ENCODE measurements around the gene SLC8A1. TPM values are rescaled to one million over a fixed set of nuclear protein-coding genes. Genes with fewer than 3 reads are reported as not detected.

SLC8A1 gene
- total RNA-seq, 1 donor from 2014 or later: 6.0 TPM

DNA sequence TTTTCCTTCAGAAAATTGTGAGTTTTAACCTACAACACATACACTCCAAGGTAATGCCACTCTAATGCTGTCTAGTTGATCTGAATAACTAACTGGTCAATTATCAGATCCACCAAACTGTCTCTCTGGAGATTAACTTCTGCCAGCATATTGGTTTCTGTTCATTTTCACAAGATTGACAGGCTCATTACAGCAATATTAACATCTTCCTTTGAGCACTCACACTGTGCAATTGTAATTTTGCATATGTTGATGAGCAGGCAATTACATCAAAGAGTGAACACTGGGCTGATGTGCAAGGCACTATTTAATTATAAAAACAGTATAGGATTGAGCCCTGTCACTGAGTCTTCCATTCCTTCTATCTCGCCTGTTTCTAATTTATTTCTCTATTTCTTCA, 197.3 kb downstream of the SLC8A1 start:
- DNase-seq (ENCODE audit: low spot score): no peak
- no peak for ATAC-seq

DNA sequence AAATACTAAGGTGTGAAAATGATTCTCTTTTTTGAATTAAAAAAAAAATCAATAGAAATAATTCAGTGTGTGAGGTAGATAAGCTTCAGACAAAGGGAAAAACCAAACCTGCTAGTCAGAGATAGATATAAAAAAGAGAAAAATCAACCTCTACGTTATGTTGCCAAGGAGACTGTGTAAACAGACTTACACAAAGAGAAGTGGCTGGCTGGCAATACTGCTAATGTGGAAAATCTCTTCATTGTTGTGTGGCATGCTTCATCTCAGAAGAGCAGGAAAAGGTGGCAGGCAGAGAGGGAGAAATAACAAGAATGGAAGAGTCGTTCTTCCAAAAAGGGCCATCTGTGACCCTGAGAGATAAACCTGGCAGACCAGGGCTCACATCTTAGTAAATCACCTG, 200.8 kb downstream of the SLC8A1 start:
- ATAC-seq (no peak), DNase-seq (ENCODE audit: low spot score) (no peak)

DNA sequence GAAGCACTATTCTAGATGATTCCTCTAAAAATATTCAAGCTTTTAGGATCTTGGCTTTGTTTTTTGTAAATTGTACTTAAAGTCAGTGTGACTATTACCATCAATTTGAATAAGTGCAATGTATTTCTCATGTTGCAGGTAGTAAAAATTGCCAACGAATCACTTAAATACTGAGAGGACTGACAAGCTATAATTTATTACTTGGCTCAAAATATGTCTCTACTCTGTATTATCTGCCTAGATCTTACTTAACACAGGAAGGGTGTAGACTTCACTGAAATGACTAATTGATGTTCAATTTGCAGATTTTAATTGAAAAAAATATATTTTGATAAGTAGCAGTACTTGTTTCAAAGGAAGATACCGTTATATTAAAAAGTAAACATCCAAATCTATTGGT, 202.3 kb downstream of the SLC8A1 start:
- DNase-seq (ENCODE audit: low spot score): no peak
- no peak for ATAC-seq

DNA sequence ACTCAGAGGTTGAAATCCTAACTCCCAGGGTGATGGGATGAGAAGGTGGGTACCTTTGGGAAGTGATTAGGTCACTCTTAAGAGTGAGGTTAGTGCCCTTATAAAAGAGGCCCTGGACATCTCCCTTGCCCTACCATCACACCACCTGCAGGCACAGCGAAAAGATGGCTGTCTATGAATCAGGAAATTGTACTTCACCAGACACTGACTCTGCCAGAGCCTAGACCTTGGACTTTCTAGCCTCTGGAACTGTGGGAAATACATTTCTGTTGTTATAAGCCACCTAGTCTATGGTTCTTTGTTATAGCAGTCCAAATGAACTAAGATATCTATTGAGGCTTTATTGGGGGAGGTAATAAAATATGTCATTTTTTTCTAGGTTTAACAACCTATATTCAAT, 203.6 kb downstream of the SLC8A1 start:
- no peak for DNase-seq (ENCODE audit: low spot score)
- ATAC-seq: no peak

GRCh38 chr2:40244675-40245074, 207.2 kb downstream of the SLC8A1 start:
- peak; percentile 92 for ATAC-seq
- DNase-seq (ENCODE audit: low spot score): peak; percentile 47

- ATAC-seq: no peak
- no peak for DNase-seq (ENCODE audit: low spot score)
These were observed 207.6 kb downstream of the SLC8A1 start for GRCh38 chr2:40244251-40244650.

DNA sequence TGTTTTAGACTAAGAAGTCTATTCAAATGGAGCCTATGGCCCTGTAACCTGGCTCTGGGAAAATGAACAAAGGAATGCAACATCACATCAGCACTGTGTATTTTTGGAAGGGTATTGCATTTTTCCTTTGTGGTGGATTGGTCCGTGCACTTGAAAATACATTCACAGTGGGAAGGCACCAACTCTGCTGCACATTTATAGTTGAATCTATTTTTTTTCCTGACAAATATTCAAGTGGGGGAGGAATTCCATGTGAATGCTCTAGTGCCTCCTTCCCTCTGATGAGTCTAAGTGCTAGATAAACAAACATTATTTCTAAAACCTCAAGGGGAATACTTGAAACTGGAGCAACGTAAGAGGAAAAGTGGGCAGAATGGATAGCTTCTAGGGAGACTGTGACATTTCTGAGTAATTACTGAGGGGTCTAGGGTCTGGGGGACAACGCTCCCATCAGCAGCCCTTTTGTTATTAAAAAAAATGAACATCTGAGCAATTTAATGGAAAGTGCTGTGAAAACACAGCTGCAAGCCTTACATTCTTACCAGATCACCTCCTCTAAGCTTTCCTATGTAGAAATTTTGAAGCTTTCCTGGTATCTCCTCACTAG, 208.2 kb downstream of the SLC8A1 start:
- ATAC-seq (no peak), DNase-seq (ENCODE audit: low spot score) (no peak)

GRCh38 chr2:40242315-40242714, 209.6 kb downstream of the SLC8A1 start:
- no peak for ATAC-seq
- no peak for DNase-seq (ENCODE audit: low spot score)

GRCh38 chr2:40240070-40240469, 211.8 kb downstream of the SLC8A1 start:
- DNase-seq (ENCODE audit: low spot score) (peak; percentile 47), ATAC-seq (peak; percentile 47)

DNA sequence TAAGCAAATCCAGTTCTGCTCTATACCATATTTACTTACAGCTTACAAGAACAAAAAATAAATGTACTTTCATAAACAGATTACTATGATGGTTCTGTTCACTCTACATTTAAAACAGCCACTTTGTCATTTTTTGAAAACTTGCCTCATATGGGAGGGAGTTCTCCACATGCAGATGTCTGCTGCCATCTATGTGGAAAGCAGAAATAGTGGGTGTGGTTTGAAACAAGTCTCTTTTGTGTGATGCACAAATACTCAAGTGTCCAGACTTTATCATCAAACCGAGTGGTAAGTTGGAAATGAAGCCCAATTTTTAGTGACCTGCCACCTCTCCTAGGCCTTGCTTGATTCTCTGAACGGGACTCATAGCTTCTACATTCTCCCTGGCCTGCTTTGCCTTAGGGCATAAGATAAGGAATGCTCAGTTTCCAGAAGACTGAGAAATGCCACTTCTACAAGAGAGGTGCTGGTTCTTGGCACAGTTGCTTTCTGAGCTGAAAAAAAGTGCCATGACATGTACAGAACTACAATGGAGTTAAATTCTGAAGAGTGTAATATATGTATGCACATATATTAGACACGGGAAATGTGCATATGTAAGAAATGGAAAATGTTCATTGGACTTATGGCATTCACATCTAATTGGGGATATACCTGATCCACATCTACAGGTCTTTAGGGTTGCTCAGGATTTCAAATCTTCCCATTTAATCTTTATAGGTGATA, 221.0 kb downstream of the SLC8A1 start:
- DNase-seq (ENCODE audit: low spot score) (no peak), ATAC-seq (no peak)

DNA sequence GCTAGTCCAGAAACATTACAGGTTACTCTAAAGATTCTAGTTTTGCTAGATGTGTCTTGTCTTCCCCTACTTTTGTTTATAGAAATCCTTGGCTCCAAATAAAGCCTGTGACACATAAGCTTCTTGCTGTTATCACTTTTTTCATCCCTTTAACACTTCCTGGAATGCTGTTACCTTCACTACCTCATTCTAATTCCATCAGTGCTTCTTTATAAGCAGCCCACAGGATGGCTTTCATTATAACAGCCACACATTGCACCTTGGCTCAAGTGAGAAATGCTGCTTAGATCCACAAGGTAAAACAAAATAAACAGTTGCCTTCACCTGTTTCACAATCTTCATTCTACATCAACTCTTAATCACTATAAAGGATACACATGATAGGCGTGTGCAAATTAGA, 221.7 kb downstream of the SLC8A1 start:
- no peak for DNase-seq (ENCODE audit: low spot score)
- no peak for ATAC-seq

DNA sequence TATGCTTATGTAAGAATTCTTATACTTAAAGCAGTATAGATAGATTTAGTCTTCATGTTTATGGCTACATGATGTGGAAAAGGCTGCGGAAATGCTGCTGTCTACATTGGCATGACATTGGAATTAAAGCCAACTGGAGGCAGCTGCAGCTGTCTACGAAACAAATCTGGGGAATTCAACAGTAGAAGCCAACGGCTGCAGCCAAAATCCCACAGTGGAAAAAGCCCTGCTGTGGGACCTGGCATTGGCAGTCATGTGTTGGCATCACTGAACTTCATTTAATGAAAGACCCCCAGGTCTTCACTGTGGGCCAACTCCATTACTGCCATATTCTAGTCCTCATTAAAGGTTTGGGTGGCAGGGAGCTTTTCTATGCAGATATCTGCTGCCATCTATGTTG, 223.6 kb downstream of the SLC8A1 start:
- ATAC-seq: no peak

DNA sequence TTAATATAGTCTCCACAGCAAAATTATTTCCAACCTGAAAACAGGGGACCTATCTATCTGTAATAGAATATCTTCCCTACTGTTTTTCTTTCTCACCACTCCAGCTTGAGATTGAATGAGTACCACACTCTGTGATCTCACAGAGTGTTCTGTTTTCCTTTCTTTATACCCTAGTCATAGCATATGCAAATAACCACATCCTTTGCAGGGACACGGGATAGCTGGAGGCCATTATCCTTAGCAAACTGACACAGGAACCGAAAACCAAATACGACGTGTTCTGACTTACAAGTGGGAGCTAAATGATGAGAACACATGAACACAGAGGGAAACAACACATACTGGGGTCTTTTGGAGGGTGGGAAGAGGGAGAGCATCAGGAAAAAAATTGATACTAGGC, 224.7 kb downstream of the SLC8A1 start:
- ATAC-seq (no peak), DNase-seq (ENCODE audit: low spot score) (no peak)

More for the DNA sequence above, 223.6 kb downstream of the SLC8A1 start:
- no peak for DNase-seq (ENCODE audit: low spot score)

DNA sequence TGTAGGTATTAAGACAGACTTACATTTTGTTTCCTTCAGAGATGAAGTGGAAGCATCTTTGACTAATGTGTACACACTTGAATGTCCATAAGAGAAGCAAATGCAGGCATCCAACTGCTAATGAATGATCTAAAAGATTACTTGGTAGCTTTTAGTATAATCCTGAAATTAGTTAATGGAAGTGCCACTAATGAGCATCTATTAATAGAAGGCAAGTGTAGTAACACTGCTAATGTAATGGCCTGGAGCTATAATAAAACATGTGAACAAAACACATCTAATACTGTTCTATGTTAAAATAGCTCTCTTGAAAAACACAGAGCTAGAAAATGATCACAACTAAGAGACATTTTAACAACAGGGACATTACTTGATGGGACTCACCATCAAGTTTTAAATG, 225.3 kb downstream of the SLC8A1 start:
- no peak for ATAC-seq
- no peak for DNase-seq (ENCODE audit: low spot score)

DNA sequence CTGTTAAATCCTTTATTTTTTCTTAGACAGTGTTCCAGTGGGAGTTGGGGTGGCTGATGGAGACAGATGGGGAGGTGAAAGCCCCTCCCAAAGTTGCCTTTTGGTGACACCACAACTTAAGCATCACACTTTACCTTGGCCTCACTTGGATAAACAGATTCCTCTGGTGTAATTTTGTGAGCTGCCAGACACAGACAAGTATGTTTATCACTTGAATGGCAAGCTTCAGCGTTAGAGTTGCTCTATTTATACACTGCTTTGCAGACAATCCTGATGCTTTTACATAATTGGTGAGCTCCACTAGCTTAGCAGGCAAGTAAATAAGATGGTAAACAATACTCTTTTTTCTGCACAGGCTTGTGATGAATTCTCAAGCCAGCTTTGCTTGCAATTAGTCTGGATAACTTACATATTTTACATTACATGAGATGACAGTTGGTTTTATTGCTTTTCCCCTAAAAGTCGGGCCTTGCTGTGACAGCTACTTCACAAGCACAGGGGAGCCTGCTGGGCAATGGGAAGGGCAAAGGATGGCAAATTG, 226.2 kb downstream of the SLC8A1 start:
- ATAC-seq (no peak), DNase-seq (ENCODE audit: low spot score) (no peak)

- ATAC-seq: no peak
- no peak for DNase-seq (ENCODE audit: low spot score)
These were observed 227.6 kb downstream of the SLC8A1 start for GRCh38 chr2:40224318-40224717.

DNA sequence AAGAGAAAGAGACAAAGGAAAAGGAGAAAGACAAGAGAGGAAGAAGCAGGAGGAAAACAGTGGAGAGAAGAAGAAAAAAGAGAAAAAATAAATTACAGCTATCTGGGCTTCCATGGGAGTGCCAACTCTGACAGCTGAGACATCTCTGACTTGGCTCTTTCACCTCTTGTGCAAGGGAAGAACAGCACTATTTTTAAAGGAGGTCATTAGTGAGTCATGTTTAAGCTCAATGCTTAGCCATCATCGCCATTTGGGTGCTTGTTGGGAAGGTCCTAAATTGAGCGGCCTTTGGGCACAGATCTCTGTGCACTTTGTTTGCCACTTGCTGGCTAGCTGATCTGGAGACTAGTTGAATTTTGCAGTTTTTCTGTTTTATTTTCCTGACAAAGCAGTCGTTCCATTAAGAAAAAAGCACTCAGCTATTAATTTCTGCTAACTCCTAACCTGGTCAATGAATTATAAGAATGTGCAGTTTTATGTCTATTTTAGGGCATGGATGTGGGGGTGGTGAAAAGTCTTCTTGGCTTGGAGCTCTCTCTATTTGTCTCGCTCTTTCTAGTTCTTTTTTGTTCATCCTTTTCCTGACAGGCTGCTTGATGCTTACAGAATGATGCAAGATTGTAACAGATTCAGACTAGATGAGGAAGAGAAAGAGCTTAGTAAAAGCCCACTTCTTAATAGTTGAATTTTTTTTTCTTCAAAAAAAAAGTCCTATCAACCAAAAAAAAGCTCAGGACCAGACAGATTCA, 231.5 kb downstream of the SLC8A1 start:
- ATAC-seq (no peak), DNase-seq (ENCODE audit: low spot score) (no peak)

DNA sequence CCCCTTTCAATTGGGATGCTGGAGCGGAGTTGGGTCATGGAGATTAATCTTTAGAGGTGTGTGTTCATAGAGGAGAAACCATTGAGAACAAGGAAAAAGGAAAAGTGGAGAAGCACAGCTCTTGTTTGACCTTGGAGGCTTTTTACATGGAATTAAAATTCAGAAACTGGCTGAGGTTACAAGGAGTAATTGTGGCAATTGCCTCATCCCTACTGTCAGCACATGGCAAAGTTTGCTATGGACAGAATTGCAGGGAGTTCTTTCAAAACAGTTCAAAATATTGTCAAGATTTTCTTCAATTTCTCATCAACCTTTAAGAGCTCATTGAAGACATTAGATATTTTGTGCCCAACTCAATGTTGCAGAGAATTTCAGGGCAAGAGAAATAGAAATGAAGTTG, 232.7 kb downstream of the SLC8A1 start:
- no peak for DNase-seq (ENCODE audit: low spot score)
- ATAC-seq: no peak

GRCh38 chr2:40218679-40219078, 233.2 kb downstream of the SLC8A1 start:
- ATAC-seq: no peak
- no peak for DNase-seq (ENCODE audit: low spot score)

- ATAC-seq (no peak), DNase-seq (ENCODE audit: low spot score) (no peak)
These were observed 238.3 kb downstream of the SLC8A1 start for GRCh38 chr2:40213619-40214018.

DNA sequence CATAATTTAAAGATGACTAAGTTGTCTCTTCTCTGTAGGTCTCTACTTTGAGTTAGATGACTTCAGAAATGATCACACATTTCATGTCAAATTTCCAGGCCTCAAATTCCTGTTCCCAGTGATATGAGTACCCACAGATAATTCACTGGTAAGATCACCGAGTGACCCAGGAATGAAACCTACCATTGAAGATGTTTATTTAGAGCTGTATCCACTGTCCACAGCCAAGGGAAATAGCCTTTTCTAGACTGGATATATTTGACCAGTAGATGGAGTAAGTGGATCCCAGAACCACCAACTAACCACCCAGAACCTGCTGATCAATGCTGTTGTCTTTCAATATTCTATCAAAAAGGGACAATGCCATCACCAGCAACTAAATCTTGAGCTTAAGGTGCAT, 238.8 kb downstream of the SLC8A1 start:
- peak; percentile 43 for ATAC-seq

DNA sequence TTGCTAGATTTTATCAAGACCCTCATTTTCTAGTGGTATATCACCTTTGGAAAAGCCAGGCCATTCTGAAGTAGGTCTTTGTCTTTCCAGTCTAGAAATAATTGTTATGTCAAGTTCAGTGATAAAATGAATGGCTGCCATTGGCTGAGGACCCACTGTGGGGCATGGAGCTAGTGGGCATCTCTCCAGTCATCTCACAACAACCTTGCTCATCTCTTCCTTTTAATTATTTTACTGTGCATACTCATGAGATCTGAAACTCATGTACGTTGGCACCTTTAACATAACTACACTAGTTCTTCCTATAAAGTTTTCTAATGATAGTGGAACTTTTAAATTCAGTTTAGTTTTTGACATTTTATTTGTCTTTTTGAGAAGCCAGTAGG, 240.9 kb downstream of the SLC8A1 start:
- DNase-seq (ENCODE audit: low spot score): no peak
- ATAC-seq: no peak

More for the DNA sequence above, 238.8 kb downstream of the SLC8A1 start:
- DNase-seq (ENCODE audit: low spot score): no peak
